Activated CD8-positive, alpha-beta memory T cell treated with anti-CD3 and anti-CD28 coated beads, Interleukin-2, amount 50 U/mL, for 1 hour (primary cell): ENCODE measurements around the gene CEP152.
"Not testable (repeated sequence)": the region's sequence is repeated elsewhere in the genome, so short reads cannot be mapped to it uniquely, and the experiment has no call there.

ENCODE experiments used
- DNase-seq: peaks from one replicate; pipeline ENCODE4 v3.0.0-alpha.2; 2020; ENCODE audit errors: extremely low read depth

CEP152 gene

DNA sequence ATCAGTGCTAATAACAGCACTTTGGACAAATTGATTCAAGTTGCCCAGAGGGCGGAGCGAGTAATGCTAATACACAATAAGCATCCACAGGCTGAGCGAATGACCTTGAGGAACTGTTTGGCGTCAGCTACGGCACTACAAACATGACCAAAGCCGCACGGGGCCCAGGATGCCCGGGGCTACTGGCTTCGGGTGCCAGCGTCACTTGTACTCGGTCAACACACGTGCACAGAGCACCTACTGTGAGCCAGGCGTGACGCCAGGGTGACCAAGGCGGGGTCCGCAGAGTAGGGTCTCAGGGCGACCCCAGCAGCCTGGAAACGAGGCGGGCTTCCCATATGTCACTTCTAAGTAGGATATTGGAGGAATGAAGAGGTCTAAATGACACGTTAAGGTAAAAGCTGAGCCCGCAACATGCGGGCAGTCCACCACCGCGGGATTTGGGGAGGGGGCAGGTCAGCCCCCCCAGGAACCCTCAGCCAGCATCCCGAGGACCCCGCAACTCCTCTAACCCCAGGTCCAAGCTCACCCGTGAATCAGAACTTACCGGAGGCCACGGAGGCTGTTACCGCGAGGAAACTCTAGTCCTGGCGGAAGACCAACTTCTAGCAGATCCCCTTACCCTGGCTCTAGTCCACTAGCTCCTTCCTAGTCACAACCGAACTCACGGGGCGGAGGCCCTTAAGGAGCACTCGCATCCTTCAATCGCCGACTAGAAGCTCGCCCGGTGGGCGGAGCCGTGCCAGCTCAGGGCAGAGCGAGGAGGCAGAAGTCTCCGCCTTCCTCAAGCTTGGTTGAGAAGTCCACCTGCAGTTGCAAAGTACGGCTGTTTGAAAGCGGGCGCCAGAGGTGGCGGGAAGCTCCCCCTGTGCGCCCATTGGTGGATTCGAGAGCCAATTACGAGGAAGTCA lies at the start of gene CEP152:
Gene CEP152 (minus strand): TSS at position 656 of the 911 bp plus-strand sequence. CDS start 5,420 bp downstream, outside the sequence.
- DNase-seq = peak; percentile 95

DNA sequence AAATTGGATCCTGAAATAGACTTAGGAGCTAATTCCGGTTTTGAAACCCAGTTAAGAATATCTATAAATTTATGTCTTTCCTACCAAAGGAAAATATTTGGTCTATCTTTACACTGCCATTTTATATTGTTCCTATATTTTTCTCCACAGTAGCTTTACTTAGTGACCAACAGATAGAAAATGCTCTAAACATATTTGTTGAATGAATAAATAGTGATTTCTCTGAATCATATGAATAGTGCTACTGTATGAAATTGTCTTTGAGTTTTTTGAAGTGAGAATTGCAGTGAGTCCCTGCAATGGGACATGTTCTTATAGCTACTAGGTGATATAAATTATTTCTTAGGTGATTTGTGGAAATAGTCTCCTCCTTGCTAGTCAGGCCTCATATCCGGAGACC lies 48.6 kb upstream of the CEP152 start:
- no peak for DNase-seq

DNA sequence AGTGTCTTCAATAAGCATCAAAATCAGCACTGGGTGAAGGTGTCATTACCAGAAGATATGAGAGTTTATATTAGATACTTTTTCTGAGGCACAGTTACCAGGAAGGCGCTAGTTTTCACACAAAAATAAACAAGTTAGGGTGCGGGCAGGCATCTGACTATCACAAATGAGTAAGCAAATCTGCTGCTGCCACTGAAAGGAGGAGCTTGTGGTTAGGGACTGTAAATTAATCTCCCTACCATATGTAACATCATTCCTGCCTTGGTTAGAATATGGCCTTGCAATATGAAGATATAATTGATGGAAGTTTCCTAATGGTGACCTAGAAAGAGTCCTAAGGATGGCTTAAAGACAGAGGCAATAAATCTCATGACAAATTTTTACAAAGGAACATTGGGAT lies 47.5 kb upstream of the CEP152 start:
- DNase-seq = no peak

GRCh38 chr15:48856942-48857341 lies 46.1 kb upstream of the CEP152 start:
- no peak for DNase-seq

DNA sequence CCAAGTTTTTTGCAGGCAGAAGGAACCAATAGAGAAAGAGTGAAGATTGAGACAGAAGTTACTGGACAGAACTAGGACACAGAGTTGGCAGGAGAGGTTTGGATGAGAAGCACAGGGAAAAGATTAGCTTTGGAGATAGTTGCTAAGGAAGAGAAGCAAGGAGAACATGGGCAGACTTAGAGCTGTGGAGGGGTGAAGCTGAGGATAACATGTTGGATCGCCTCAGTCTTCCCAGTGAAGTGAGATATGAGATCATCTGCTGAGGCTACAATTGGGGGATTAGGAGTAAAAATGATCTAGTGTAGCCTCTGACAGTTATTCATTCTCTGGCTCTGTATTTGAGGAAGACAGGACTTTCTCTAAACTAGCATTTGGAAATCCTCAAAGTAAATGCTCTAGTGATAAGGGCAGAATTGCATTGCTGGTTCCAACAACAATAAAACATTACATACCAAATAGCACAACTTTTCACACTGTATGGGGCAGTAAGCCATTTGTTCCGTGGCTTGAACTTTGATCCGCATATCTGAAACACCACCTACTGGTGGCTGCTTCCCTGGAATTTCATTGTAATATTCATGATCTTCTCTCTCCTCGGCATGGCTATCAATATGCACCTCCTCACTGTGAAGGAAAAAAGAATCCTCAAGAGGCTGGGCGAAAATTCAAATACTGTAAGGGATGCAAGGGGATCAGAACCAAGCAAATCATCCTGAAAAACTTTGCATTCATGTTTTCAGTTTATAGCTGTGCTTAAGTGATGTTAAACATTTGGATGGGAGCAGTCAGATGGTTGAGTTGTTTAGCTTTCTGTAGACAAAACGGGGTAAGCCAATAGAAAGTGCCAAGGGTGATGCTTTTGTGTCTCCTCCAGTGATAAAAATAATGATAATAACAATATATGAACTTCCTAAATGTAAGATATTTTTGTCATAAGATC lies 44.9 kb upstream of the CEP152 start:
- DNase-seq = no peak

DNA sequence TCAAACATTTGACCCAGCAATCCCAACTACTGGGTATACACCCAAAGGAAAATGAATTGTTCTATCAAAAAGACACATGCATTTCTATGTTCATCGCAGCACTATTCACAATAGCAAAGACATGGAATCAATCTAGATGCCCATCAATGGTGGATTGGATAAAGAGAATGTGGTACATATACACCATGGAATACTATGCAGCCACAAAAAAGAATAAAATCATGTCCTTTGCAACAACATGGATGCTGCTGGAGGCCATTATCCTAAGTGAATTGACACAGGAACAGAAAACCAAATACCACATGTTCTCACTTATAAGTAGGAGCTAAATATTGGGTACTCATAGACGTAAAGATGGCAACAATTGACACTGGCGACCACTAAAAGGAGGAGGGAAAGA lies 43.6 kb upstream of the CEP152 start:
- not testable (repeated sequence) for DNase-seq

- DNase-seq = no peak
Measured at GRCh38 chr15:48851956-48852355, 41.1 kb upstream of the CEP152 start.

DNA sequence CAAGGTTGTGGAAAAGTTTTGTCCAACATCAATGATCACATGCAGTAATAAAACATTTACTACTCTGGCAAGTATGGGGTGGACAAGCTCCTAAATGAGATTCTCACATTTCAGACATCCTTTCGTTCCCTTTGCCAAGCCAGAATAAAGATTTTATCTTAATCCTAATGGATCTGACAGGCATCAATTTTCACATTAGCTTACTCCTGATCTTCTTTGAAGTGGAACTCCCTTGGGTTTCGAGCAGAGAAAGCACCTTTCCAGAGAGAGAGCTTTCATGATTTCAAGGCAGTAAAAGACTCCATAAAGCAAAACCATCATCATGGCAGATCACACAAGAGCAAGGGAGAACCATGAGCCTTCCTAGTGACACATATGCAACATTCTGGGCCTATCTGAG lies 39.8 kb upstream of the CEP152 start:
- no peak for DNase-seq

DNA sequence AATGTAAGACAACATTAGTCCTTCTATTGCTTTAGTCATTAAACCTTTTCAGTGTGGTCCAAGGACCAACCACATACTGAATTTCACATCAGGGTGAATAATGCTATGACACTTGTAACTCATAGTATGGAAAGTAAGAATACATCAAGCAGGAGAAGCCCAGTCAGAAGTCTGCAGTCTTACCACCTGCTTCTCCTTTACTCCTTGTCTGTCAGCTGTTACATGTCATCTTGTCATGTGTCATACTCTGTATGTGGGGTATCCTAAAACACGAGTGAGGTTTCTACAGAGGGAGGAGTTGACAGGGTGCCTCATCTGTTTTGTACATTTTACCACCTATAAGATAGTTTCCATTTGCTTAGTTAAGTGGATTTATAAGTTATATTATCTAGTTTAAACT lies 34.3 kb upstream of the CEP152 start:
- DNase-seq = no peak

- DNase-seq = no peak
Measured at GRCh38 chr15:48842501-48842900, 31.6 kb upstream of the CEP152 start.

GRCh38 chr15:48834756-48835155 lies 23.9 kb upstream of the CEP152 start:
- DNase-seq = no peak

GRCh38 chr15:48833526-48834239 lies 22.8 kb upstream of the CEP152 start:
- no peak for DNase-seq

DNA sequence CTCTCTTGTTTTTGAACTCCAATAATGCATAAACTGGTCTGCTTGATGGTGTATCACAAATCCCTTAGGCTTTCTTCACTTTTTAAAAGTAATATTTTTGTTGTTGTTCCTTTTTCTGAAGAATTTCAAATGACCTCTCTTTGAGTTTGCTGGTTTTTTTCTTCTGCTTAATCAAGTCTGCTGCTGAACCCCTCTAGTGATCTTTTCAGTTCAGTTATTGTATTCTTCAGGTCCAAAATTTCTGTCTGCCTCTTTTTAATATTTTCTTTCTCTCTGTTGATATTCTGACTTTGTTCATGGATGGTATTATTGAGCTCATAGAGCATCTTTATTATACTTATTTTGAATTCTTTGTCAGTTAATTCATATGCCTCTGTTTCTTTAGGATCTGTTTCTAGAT lies 21.8 kb upstream of the CEP152 start:
- DNase-seq = no peak

DNA sequence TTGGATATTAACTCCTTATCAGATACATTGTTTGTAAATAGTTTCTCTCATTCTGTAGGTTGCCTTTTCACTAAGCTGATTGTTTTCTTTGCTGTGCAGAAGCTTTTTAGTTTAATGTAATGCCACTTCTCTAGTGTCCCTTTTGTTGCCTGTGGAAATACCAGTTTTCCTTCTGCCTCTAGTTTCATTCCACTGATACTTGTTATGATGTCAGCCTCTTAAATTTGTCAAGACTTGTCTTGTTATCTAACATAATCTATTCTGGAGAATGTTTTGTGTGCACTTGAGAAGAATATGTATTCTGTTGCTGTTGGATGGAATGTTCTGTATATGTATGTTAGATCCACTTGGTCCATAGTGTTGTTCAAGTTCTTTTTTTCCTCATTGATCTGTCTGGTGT lies 18.0 kb upstream of the CEP152 start:
- no peak for DNase-seq

- DNase-seq = no peak
Measured at GRCh38 chr15:48828471-48828870, 17.6 kb upstream of the CEP152 start.

DNA sequence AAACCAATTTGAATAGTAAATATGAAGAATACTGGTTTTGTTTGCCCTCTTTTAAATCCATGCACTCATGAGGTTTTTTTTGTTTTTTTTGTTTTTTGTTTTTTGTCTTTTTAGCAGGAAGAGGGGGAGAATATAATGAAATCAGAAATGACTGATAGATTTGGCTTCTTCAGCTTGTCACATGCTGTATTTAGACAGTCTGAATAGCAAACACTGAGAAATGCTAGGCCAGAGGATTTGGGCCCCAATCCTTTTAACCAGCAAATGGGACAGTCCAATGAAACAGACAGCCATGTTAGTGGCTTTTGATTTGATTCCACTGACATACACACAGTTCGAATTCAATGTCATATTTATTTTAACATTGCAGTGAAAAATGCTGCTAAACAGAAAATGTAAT lies 14.2 kb upstream of the CEP152 start:
- no peak for DNase-seq

GRCh38 chr15:48823706-48824105 lies 12.8 kb upstream of the CEP152 start:
- no peak for DNase-seq

DNA sequence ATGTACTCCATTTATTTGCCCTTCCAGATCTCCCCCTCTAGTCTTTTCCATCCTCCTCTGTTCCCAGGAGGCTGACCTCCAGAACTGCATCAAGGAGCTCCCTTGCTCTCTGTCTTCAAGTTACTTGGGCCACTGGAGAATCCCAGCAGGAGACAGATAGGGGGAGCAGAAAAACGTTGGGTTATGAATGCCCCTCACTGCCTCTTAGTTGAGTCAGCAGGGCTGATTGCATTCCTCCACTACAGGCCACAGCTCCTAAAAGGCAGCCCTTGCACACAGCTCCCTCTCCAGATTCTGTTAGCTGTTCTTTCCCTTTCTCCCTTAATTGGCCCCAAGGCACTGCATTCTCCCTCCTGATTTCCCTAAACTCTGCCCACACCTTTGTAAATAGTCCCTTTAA lies 12.4 kb upstream of the CEP152 start:
- DNase-seq = no peak

DNA sequence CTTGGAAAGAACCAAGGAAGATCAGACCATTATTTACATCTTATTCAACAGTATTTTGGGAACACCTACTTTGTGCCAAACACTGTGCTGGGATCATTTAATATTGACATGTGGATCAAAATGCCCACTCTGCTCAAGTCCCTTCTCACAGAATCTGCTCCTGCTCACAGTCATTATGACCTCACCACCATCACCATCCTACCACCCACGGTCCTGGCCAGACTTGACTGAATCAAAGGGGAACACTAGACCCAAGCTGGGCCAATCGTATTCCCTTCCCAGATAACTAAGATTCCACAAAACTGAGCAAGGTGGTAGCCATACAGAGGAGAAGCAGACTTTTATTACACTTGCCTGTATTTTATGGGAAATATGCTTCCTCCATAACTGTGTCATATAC lies 3.4 kb upstream of the CEP152 start:
- DNase-seq = no peak

GRCh38 chr15:48811325-48811958 lies 573 bp upstream of the CEP152 start:
- no peak for DNase-seq

DNA sequence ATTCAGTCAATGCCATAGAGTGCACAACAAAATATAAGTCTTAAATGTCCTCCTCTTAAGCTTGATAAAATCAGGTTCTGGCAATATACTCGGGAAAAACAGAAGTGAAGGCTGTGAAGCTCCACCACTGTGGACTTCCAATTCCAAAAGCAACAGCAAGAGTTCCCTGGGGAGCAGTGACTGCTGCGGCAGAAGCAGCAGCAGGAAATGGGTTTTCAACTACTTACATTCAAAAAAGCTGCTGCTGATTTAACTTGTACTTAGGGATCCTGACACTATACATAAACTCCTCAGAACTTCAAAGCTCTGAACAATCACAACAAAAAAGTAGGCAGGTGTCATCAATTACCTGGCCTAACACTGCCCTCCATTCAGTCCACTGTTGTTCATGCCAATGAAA lies 4.7 kb downstream of the CEP152 start:
- no peak for DNase-seq

GRCh38 chr15:48805591-48805990 lies 5.3 kb downstream of the CEP152 start:
- no peak for DNase-seq
